ENCODE measurements around the gene GEMIN7.

The GEMIN7 gene

GRCh38 chr19:45079063-45079910 is at the start of gene GEMIN7:
Gene GEMIN7, plus strand, starts transcription at chr19:45079260. Its CDS starts 10,855 bp downstream, at chr19:45090115.
- H3K4me3 Mint-ChIP-seq: peak within 1 kb of the TSS; percentile 98
- peaks cover 52% of the 10 kb centered on the region for H3K4me1 Mint-ChIP-seq (ENCODE audit: low read depth)
- no peaks in the 10 kb centered on the region for H3K27me3 Mint-ChIP-seq
- DNase-seq: peak; percentile 93
- H3K36me3 Mint-ChIP-seq (ENCODE audit: low read depth): peaks cover 53% of the 10 kb centered on the region
- no peaks in the 10 kb centered on the region for H3K9me3 Mint-ChIP-seq
- peak within 1 kb of the TSS; percentile 94 for H3K27ac Mint-ChIP-seq

GRCh38 chr19:45030825-45031224 is 48.2 kb upstream of the GEMIN7 start:
- peaks cover 92% of the 10 kb centered on the region for H3K36me3 Mint-ChIP-seq (ENCODE audit: low read depth)
- DNase-seq: no peak
- no peak overlapping the region for H3K4me3 Mint-ChIP-seq
- H3K27me3 Mint-ChIP-seq: no peaks in the 10 kb centered on the region
- no peaks in the 10 kb centered on the region for H3K9me3 Mint-ChIP-seq
- no peaks in the 10 kb centered on the region for H3K4me1 Mint-ChIP-seq (ENCODE audit: low read depth)
- H3K27ac Mint-ChIP-seq: no peak overlapping the region

GRCh38 chr19:45032421-45032820 is 46.6 kb upstream of the GEMIN7 start:
- H3K36me3 Mint-ChIP-seq (ENCODE audit: low read depth): peaks cover 91% of the 10 kb centered on the region
- H3K27me3 Mint-ChIP-seq: no peaks in the 10 kb centered on the region
- no peak overlapping the region for H3K27ac Mint-ChIP-seq
- H3K9me3 Mint-ChIP-seq: no peaks in the 10 kb centered on the region
- no peaks in the 10 kb centered on the region for H3K4me1 Mint-ChIP-seq (ENCODE audit: low read depth)
- DNase-seq: no peak
- no peak overlapping the region for H3K4me3 Mint-ChIP-seq

GRCh38 chr19:45035755-45036154 is 43.3 kb upstream of the GEMIN7 start:
- Mint-ChIP-seq H3K27me3 (no peaks in the 10 kb centered on the region), H3K27ac (no peak overlapping the region), H3K9me3 (no peaks in the 10 kb centered on the region), H3K4me1 (ENCODE audit: low read depth) (peaks cover 21% of the 10 kb centered on the region), H3K4me3 (no peak overlapping the region), H3K36me3 (ENCODE audit: low read depth) (peaks cover 84% of the 10 kb centered on the region)
- no peak for DNase-seq

GRCh38 chr19:45037393-45038169 is 41.5 kb upstream of the GEMIN7 start:
- no peaks in the 10 kb centered on the region for H3K9me3 Mint-ChIP-seq
- peak overlapping the region; percentile 18 for H3K4me3 Mint-ChIP-seq
- peaks cover 84% of the 10 kb centered on the region for H3K36me3 Mint-ChIP-seq (ENCODE audit: low read depth)
- H3K27me3 Mint-ChIP-seq: no peaks in the 10 kb centered on the region
- DNase-seq: no peak
- peak overlapping the region; percentile 63 for H3K27ac Mint-ChIP-seq
- peaks cover 33% of the 10 kb centered on the region for H3K4me1 Mint-ChIP-seq (ENCODE audit: low read depth)

GRCh38 chr19:45038931-45039893 is 39.8 kb upstream of the GEMIN7 start, which contains the start of gene CLASRP:
Gene CLASRP, plus strand, starts transcription at chr19:45039045. Its CDS starts 1,168 bp downstream, at chr19:45040213.
- H3K36me3 Mint-ChIP-seq (ENCODE audit: low read depth): peaks cover 87% of the 10 kb centered on the region
- H3K27ac Mint-ChIP-seq: peak within 1 kb of the TSS; percentile 99
- H3K27me3 Mint-ChIP-seq: no peaks in the 10 kb centered on the region
- H3K4me1 Mint-ChIP-seq (ENCODE audit: low read depth): peaks cover 33% of the 10 kb centered on the region
- H3K9me3 Mint-ChIP-seq: no peaks in the 10 kb centered on the region
- peak; percentile 92 for DNase-seq
- H3K4me3 Mint-ChIP-seq: peak within 1 kb of the TSS; percentile 98

- Mint-ChIP-seq H3K27ac (peak overlapping the region; percentile 99), H3K36me3 (ENCODE audit: low read depth) (peaks cover 87% of the 10 kb centered on the region)
Measured at GRCh38 chr19:45040059-45040771, 38.8 kb upstream of the GEMIN7 start.

GRCh38 chr19:45041125-45041524 is 37.9 kb upstream of the GEMIN7 start:
- no peak for DNase-seq
- no peaks in the 10 kb centered on the region for H3K9me3 Mint-ChIP-seq
- H3K27ac Mint-ChIP-seq: peak overlapping the region; percentile 86
- peaks cover 87% of the 10 kb centered on the region for H3K36me3 Mint-ChIP-seq (ENCODE audit: low read depth)
- H3K4me1 Mint-ChIP-seq (ENCODE audit: low read depth): peaks cover 47% of the 10 kb centered on the region
- H3K27me3 Mint-ChIP-seq: no peaks in the 10 kb centered on the region
- peak overlapping the region; percentile 98 for H3K4me3 Mint-ChIP-seq

More at GRCh38 chr19:45040059-45040771, 38.8 kb upstream of the GEMIN7 start:
- Mint-ChIP-seq H3K9me3 (no peaks in the 10 kb centered on the region), H3K4me3 (peak overlapping the region; percentile 98), H3K4me1 (ENCODE audit: low read depth) (peaks cover 39% of the 10 kb centered on the region), H3K27me3 (no peaks in the 10 kb centered on the region)
- no peak for DNase-seq

GRCh38 chr19:45045671-45046353 is 33.2 kb upstream of the GEMIN7 start:
- Mint-ChIP-seq H3K27ac (peak overlapping the region; percentile 48), H3K9me3 (no peaks in the 10 kb centered on the region), H3K4me3 (no peak overlapping the region), H3K4me1 (ENCODE audit: low read depth) (peaks cover 52% of the 10 kb centered on the region), H3K27me3 (no peaks in the 10 kb centered on the region), H3K36me3 (ENCODE audit: low read depth) (peaks cover 76% of the 10 kb centered on the region)
- no peak for DNase-seq

GRCh38 chr19:45046355-45046754 is 32.7 kb upstream of the GEMIN7 start:
- H3K27ac Mint-ChIP-seq: peak overlapping the region; percentile 48
- no peaks in the 10 kb centered on the region for H3K27me3 Mint-ChIP-seq
- no peaks in the 10 kb centered on the region for H3K9me3 Mint-ChIP-seq
- H3K36me3 Mint-ChIP-seq (ENCODE audit: low read depth): peaks cover 74% of the 10 kb centered on the region
- no peak for DNase-seq
- no peak overlapping the region for H3K4me3 Mint-ChIP-seq
- peaks cover 50% of the 10 kb centered on the region for H3K4me1 Mint-ChIP-seq (ENCODE audit: low read depth)

GRCh38 chr19:45047188-45047797 is 31.8 kb upstream of the GEMIN7 start:
- H3K27me3 Mint-ChIP-seq: no peaks in the 10 kb centered on the region
- peaks cover 74% of the 10 kb centered on the region for H3K36me3 Mint-ChIP-seq (ENCODE audit: low read depth)
- H3K4me3 Mint-ChIP-seq: no peak overlapping the region
- H3K4me1 Mint-ChIP-seq (ENCODE audit: low read depth): peaks cover 41% of the 10 kb centered on the region
- no peak for DNase-seq
- H3K9me3 Mint-ChIP-seq: no peaks in the 10 kb centered on the region
- peak overlapping the region; percentile 67 for H3K27ac Mint-ChIP-seq

- H3K4me3 Mint-ChIP-seq: no peak overlapping the region
- DNase-seq: no peak
- H3K9me3 Mint-ChIP-seq: no peaks in the 10 kb centered on the region
- H3K36me3 Mint-ChIP-seq (ENCODE audit: low read depth): peaks cover 74% of the 10 kb centered on the region
- no peaks in the 10 kb centered on the region for H3K27me3 Mint-ChIP-seq
- H3K27ac Mint-ChIP-seq: peak overlapping the region; percentile 73
- H3K4me1 Mint-ChIP-seq (ENCODE audit: low read depth): peaks cover 41% of the 10 kb centered on the region
Measured at GRCh38 chr19:45049073-45049736, 29.9 kb upstream of the GEMIN7 start.

All from activated T-cell treated with anti-CD3 and anti-CD28 coated beads, Interleukin-2, amount 50 U/mL, for 24 hours (primary cell).